HCT116 (cell line): ENCODE measurements around the gene ARHGEF16. TPM values are rescaled to one million over a fixed set of nuclear protein-coding genes. Genes with fewer than 3 reads are reported as not detected.

Experiments
- ATAC-seq: fragments of 200-7000 bp; cut with Tn5 transposase; 2 replicates; pipeline ENCODE4 v1.9.1; 2020; ENCODE audit warnings: mild to moderate bottlenecking, moderate library complexity
- BruUV-seq: library from RNA; stranded (reverse); fragments of 400-500 nt; replicated peaks from 2 replicates; lab custom pipeline; 2021; lab: Mats Ljungman, UMichigan
- CTCF ChIA-PET: fragments of 300-600 bp; sonication (Branson Sonifier 250); formaldehyde crosslinking; loops from one replicate; lab custom pipeline; 2021; ENCODE audit warnings: antibody characterized with exemption; lab: Charles Lee
- POLR2A ChIA-PET: fragments of 300-600, 350-600 bp; sonication (Branson Sonifier 250); formaldehyde crosslinking; loops from one replicate; lab custom pipeline; 2021; ENCODE audit warnings: antibody characterized with exemption; lab: Charles Lee
- RAD21 ChIA-PET, 2 experiments: fragments of 300-600 bp; sonication (Branson Sonifier 250); formaldehyde crosslinking; loops; one replicate each; lab custom pipeline; 2023; ENCODE audit warnings: low total read pairs in 2 of 2; ENCODE audit not compliant: uncharacterized antibody in 2 of 2, unreplicated experiment in 2 of 2, low non-redundant PET in 1 of 2; lab: Charles Lee
- DNase-seq: peaks from one replicate; pipeline ENCODE4 v3.0.0-alpha.2; 2010; ENCODE audit warnings: low read depth, low spot score
- H2AFZ ChIP-seq: fragments of 200-600 bp; shearing (Covaris generic), sonication (generic); 2 replicates; pipeline ENCODE4 v1.6.1; 2017; ENCODE audit warnings: low read depth, mixed run types, mixed read lengths, antibody characterized with exemption, low read length; ENCODE audit not compliant: poor library complexity, severe bottlenecking
- H3K27ac ChIP-seq: 2 replicates; pipeline ENCODE4 v1.5.1; 2012; ENCODE audit warnings: low read depth, low read length
- H3K27me3 ChIP-seq: fragments of 200-600 bp; sonication (generic); 2 replicates; pipeline ENCODE4 v1.6.1; 2016; ENCODE audit warnings: mixed run types, low read length, mixed read lengths; ENCODE audit not compliant: insufficient read depth
- H3K36me3 ChIP-seq, 2 experiments: fragments of 200-500 bp in 1 of 2; fragments of 200-600 bp in 1 of 2; sonication (Bioruptor generic) in 1 of 2; sonication (generic) in 1 of 2; 2 replicates each; pipeline versions ENCODE4 v1.5.1 to v1.6.1; 2014 to 2016; ENCODE audit warnings: low read length in 2 of 2, inconsistent platforms in 1 of 2, mixed read lengths in 1 of 2, mixed run types in 1 of 2; ENCODE audit not compliant: insufficient read depth in 2 of 2, control insufficient read depth in 1 of 2
- H3K4me1 ChIP-seq, 2 experiments: fragments of 200-600 bp in 1 of 2; sonication (generic) in 1 of 2; 2 replicates each; pipeline versions ENCODE4 v1.5.1 to v1.6.1; 2012 to 2017; ENCODE audit warnings: low read length in 2 of 2, inconsistent platforms in 1 of 2, mild to moderate bottlenecking in 1 of 2, mixed read lengths in 1 of 2, mixed run types in 1 of 2, moderate library complexity in 1 of 2; ENCODE audit not compliant: insufficient read depth in 2 of 2, control insufficient read depth in 1 of 2
- H3K4me2 ChIP-seq: fragments of 200-600 bp; sonication (generic); 2 replicates; pipeline ENCODE4 v1.6.1; 2017; ENCODE audit warnings: mixed run types, low read length, mixed read lengths
- H3K4me3 ChIP-seq, 2 experiments: fragments of 200-600 bp in 1 of 2; sonication (generic) in 1 of 2; replicated peaks in 1 of 2; 2 replicates each; pipeline ENCODE4 v1.5.1; 2011 to 2016; ENCODE audit warnings: low read length in 2 of 2, control low read depth in 1 of 2, low read depth in 1 of 2, mild to moderate bottlenecking in 1 of 2, mixed read lengths in 1 of 2, mixed run types in 1 of 2
- H3K79me2 ChIP-seq: fragments of 200-600 bp; sonication (generic); 2 replicates; pipeline ENCODE4 v1.6.1; 2017; ENCODE audit warnings: mild to moderate bottlenecking, mixed run types, low read length, moderate library complexity, mixed read lengths; ENCODE audit not compliant: insufficient read depth
- H3K9ac ChIP-seq: fragments of 200-600 bp; sonication (generic); 2 replicates; pipeline ENCODE4 v1.6.1; 2016; ENCODE audit warnings: low read length, mixed read lengths
- H3K9me2 ChIP-seq: fragments of 200-600 bp; sonication (generic), shearing (Covaris generic); 2 replicates; pipeline ENCODE4 v1.6.1; 2017; ENCODE audit warnings: mixed run types, mild to moderate bottlenecking, moderate library complexity; ENCODE audit not compliant: insufficient read depth
- H3K9me3 ChIP-seq, 2 experiments: fragments of 200-500 bp in 1 of 2; fragments of 200-600 bp in 1 of 2; sonication (Bioruptor generic) in 1 of 2; sonication (generic) in 1 of 2; 2 replicates each; pipeline ENCODE4 v1.6.1; 2014 to 2017; ENCODE audit warnings: low read length in 2 of 2, mixed read lengths in 2 of 2, inconsistent platforms in 1 of 2, low read depth in 1 of 2, mild to moderate bottlenecking in 1 of 2, mixed run types in 1 of 2, moderate library complexity in 1 of 2; ENCODE audit not compliant: control insufficient read depth in 1 of 2, insufficient read depth in 1 of 2
- H4K20me1 ChIP-seq: fragments of 200-600 bp; sonication (generic), shearing (Covaris generic); 2 replicates; pipeline ENCODE4 v1.6.1; 2017; ENCODE audit warnings: mixed run types, mild to moderate bottlenecking, moderate library complexity; ENCODE audit not compliant: insufficient read depth
- CEBPB ChIP-seq: IDR thresholded peaks from 2 replicates; pipeline ENCODE4 v1.6.1; 2012; ENCODE audit warnings: low read depth
- ELF1 ChIP-seq: IDR thresholded peaks from 2 replicates; pipeline ENCODE4 v1.6.1; 2012; ENCODE audit warnings: low read depth, borderline replicate concordance
- EZH2 ChIP-seq: fragments of 200-600 bp; sonication (generic); IDR thresholded peaks from 2 replicates; pipeline ENCODE4 v1.6.1; 2017; ENCODE audit warnings: antibody characterized with exemption, mixed run types
- JUND ChIP-seq: IDR thresholded peaks from 2 replicates; pipeline ENCODE4 v1.6.1; 2012
- SRF ChIP-seq: IDR thresholded peaks from 2 replicates; pipeline ENCODE4 v1.6.1; 2012; ENCODE audit warnings: low read depth
- TCF7L2 ChIP-seq: IDR thresholded peaks from 2 replicates; pipeline ENCODE4 v1.7.0; 2011; ENCODE audit warnings: borderline replicate concordance, inconsistent platforms; ENCODE audit not compliant: insufficient read depth, insufficient read length; ENCODE audit errors: extremely low read depth
- ZBTB33 ChIP-seq: IDR thresholded peaks from 2 replicates; pipeline ENCODE4 v1.6.1; 2011; ENCODE audit warnings: mild to moderate bottlenecking, low read length, moderate library complexity; ENCODE audit not compliant: insufficient replicate concordance; ENCODE audit errors: extremely low read depth
- ZFX ChIP-seq: fragments of 450-650 bp; IDR thresholded peaks from 2 replicates; pipeline ENCODE4 v1.6.1; 2017
- ZNF274 ChIP-seq: fragments of 200-500 bp; sonication (Bioruptor generic); IDR thresholded peaks from 2 replicates; pipeline ENCODE4 v1.6.1; 2014; ENCODE audit warnings: mild to moderate bottlenecking, low read depth, low read length, inconsistent platforms
- intact Hi-C: fragments of 100-400 bp; cut with micrococcal nuclease; formaldehyde crosslinking; loops from 2 replicates; pipeline ENCODE4 v1.10.0; 2022
- total RNA-seq: library from RNA; stranded (reverse); gene quantifications from one replicate; pipeline ENCODE4 v1.2.1, GENCODE V29; 2021; ENCODE audit not compliant: unreplicated experiment
- TF ChIP-seq, protein P1 (sequence below): IDR thresholded peaks from 2 replicates; pipeline ENCODE4 v1.6.1; 2012; ENCODE audit warnings: low read depth

Gene ARHGEF16
- total RNA-seq, 1 experiment from 2014 or later = 37.4 TPM

DNA sequence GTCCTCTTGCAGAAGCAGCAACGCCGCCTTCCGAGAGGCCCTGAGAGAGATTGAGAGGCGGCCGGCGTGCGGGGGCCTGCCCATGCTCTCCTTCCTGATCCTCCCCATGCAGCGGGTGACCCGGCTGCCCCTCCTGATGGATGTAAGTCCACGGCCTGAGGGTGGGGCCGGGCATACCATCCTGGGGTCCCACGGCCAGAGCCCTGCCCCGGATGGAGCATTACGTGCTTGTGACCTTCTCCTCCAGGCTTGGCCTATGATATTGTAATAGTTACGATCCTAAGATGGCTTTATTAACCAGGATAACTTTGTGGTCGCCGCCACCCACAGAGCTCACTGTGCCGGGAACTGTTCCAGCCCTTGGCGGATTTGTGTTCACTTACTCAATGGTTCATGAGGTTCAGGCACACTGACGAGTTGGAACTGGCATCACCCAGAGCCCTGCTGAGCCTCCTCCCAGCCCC is 18.9 kb downstream of the ARHGEF16 start:
- Histone ChIP-seq H3K9me2 (no peaks in the 10 kb centered on the region), H3K79me2 (no peaks in the 10 kb centered on the region), H3K4me2 (no peak overlapping the region), H2AFZ (no peak overlapping the region), H3K4me1 (peaks cover 0 to 12% of the 10 kb centered on the region in 2 experiments; a peak in 1 of 4 replicates), H3K27ac (no peak overlapping the region), H3K27me3 (no peaks in the 10 kb centered on the region), H3K4me3 (no peak overlapping the region), H3K9me3 (no peaks in the 10 kb centered on the region), H3K9ac (no peak overlapping the region), H3K36me3 (0 out of 4 replicates have a peak, but pooled peaks cover 0 to 3% of the 10 kb centered on the region in 2 experiments), H4K20me1 (no peaks in the 10 kb centered on the region)
- no TSS peak for BruUV-seq
- DNase-seq (no peak), ATAC-seq (no peak)
- ChIA-PET RAD21 (no interaction called here), CTCF (no interaction called here), POLR2A (no interaction called here)
- TF ChIP-seq SRF (no peak), ZFX (no peak), JUND (no peak), ELF1 (no peak)
- intact Hi-C loops = no loop called here

DNA sequence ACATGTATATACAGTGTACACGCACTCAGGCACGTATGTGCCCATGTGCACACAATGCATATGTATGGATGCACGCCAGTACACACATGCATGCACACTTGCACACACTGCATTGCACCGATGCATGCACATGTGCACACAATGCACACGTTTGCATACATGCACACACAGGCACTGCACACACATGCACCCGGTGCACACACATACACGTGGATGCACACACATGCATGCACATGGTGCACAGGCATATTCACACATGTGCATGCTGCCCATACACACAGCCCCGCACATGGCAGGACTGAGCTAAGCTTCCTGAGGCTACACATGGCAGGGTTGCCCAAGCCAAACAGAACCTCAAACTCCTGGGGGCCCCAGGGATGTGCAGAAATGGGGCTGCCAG is 19.6 kb downstream of the ARHGEF16 start:
- peaks cover 0 to 3% of the 10 kb centered on the region in 2 experiments; a peak in 1 of 4 replicates for H3K36me3 ChIP-seq
- no peaks in the 10 kb centered on the region for H3K27me3 ChIP-seq
- RAD21 ChIA-PET = no interaction called here
- intact Hi-C loops = no loop called here
- H3K4me3 ChIP-seq = no peak overlapping the region
- TF ChIP-seq ZNF274 = no peak
- TF ChIP-seq ZFX = no peak
- TF ChIP-seq ELF1 = no peak
- TF ChIP-seq CEBPB = no peak
- TF ChIP-seq, protein P1, sequence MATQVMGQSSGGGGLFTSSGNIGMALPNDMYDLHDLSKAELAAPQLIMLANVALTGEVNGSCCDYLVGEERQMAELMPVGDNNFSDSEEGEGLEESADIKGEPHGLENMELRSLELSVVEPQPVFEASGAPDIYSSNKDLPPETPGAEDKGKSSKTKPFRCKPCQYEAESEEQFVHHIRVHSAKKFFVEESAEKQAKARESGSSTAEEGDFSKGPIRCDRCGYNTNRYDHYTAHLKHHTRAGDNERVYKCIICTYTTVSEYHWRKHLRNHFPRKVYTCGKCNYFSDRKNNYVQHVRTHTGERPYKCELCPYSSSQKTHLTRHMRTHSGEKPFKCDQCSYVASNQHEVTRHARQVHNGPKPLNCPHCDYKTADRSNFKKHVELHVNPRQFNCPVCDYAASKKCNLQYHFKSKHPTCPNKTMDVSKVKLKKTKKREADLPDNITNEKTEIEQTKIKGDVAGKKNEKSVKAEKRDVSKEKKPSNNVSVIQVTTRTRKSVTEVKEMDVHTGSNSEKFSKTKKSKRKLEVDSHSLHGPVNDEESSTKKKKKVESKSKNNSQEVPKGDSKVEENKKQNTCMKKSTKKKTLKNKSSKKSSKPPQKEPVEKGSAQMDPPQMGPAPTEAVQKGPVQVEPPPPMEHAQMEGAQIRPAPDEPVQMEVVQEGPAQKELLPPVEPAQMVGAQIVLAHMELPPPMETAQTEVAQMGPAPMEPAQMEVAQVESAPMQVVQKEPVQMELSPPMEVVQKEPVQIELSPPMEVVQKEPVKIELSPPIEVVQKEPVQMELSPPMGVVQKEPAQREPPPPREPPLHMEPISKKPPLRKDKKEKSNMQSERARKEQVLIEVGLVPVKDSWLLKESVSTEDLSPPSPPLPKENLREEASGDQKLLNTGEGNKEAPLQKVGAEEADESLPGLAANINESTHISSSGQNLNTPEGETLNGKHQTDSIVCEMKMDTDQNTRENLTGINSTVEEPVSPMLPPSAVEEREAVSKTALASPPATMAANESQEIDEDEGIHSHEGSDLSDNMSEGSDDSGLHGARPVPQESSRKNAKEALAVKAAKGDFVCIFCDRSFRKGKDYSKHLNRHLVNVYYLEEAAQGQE = no peak
- TF ChIP-seq ZBTB33 = no peak
- no peak for TF ChIP-seq TCF7L2
- no peak for TF ChIP-seq EZH2
- DNase-seq = no peak
- H3K9ac ChIP-seq = no peak overlapping the region
- no peak overlapping the region for H3K4me2 ChIP-seq
- no peaks in the 10 kb centered on the region for H3K9me3 ChIP-seq
- ATAC-seq = no peak
- POLR2A ChIA-PET = no interaction called here
- no peak overlapping the region for H2AFZ ChIP-seq
- BruUV-seq = no TSS peak
- H3K79me2 ChIP-seq = no peaks in the 10 kb centered on the region
- H4K20me1 ChIP-seq = no peaks in the 10 kb centered on the region
- CTCF ChIA-PET = no interaction called here
- H3K9me2 ChIP-seq = no peaks in the 10 kb centered on the region
- peaks cover 0 to 12% of the 10 kb centered on the region in 2 experiments; a peak in 1 of 4 replicates for H3K4me1 ChIP-seq
- no peak overlapping the region for H3K27ac ChIP-seq
